Stimulated activated CD4-positive, alpha-beta T cell treated with anti-CD3 and anti-CD28 coated beads, Interleukin-12 subunit alpha, Interleukin-12 subunit beta, amount 100 ng/mL, for 4 hours (primary cell): ENCODE results near the gene NBEA.
"Not testable (repeated sequence)": the region's sequence is repeated elsewhere in the genome, so short reads cannot be mapped to it uniquely, and the experiment has no call there.

ENCODE experiments used
- DNase-seq: peaks from one replicate; pipeline ENCODE4 v3.0.0-alpha.2; 2020

NBEA gene

GRCh38 chr13:35408285-35408684, 466.2 kb downstream of the NBEA start:
- DNase-seq, result not testable (repeated sequence)

DNA sequence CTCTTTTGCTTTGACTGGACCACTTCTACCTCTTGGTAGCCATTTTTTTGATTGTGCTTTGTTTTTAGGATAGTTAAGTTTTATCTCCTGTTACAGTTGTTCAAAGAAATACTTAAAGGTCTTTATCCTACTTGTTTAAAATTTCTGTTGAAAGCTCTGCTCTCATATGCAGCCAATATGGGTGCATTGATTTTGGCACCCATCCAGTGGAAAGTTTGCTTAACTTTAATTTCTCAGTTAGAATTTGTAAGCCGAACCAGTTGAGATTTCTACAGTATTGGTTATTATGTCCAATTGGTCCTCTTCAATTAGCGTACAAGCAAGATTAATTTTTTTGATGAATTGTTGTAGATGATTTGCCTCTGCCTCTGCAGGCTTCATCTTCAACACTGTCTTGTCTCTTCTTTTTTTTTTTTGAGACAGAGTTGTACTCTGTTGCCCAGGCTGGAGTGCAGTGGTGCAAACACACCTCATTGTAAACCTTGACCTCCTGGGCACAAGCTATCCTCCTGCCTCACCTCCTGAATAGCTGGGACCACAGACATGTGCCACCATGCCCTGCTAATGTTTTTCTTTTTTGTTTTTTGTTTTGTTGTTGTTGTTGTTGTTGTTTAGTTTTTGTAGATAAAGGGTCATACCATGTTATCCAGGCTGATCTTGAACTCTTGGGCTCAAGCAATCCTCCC, 469.1 kb downstream of the NBEA start:
- no peak for DNase-seq

GRCh38 chr13:35448465-35448864, 506.4 kb downstream of the NBEA start:
- no peak for DNase-seq

DNA sequence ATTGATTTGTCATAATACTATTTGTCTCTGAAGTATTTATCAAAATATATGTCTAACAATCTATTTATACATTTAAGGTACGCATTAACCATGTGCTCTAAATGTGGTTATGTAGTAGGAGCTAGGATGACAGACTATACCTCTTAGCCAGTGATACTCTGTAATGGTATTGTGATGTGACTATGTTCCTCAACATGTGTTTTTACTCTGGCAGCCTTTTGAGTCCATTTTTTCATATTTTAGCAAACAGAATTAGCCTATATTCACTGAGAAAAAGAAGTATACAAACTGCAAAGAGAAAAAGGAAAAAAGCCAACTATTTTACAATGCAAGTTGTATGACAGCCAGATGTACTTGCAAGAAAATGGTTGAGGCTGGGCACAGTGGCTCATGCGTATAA, 507.8 kb downstream of the NBEA start:
- DNase-seq, result no peak

DNA sequence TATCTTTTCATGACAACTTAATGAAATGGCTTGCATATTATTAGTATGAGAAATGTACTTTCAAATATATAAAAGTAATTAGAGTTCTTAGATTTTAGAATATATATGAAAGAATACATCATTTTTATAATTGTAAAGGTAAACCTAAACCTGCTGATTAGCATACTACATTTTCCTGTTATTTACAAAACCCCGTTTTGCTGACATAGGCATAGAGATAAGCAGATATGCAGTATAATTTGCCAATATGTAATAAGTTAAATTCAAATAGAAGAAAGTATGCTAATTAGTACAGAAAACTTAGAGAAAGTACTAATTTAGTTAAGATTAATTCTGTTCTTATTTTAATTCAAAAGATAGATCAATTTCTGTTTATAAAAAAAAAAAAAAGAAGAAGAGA, 513.0 kb downstream of the NBEA start:
- DNase-seq, result no peak

- no peak for DNase-seq
Observed at GRCh38 chr13:35457258-35457657, 515.2 kb downstream of the NBEA start.

- no peak for DNase-seq
Observed at GRCh38 chr13:35460061-35460460, 518.0 kb downstream of the NBEA start.

DNA sequence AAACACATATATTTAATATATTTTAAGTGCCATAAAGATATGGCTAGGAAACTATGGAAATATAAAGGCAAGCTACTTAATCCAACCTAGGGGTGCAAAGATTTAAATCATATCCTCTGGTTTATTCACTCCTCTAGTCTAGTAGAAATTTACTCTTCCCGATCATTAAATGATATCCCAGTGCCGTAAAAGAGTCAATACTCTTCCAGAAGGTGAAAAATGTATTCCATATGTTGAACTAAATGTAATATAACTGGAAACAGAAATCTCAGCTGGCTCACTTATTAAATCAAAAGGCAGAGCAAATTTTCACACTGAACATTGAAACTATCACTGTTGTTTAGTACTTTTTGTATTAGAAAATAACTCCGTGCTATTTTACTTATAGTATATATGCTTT, 523.3 kb downstream of the NBEA start:
- no peak for DNase-seq

GRCh38 chr13:35468195-35468594, 526.1 kb downstream of the NBEA start:
- DNase-seq, result no peak

DNA sequence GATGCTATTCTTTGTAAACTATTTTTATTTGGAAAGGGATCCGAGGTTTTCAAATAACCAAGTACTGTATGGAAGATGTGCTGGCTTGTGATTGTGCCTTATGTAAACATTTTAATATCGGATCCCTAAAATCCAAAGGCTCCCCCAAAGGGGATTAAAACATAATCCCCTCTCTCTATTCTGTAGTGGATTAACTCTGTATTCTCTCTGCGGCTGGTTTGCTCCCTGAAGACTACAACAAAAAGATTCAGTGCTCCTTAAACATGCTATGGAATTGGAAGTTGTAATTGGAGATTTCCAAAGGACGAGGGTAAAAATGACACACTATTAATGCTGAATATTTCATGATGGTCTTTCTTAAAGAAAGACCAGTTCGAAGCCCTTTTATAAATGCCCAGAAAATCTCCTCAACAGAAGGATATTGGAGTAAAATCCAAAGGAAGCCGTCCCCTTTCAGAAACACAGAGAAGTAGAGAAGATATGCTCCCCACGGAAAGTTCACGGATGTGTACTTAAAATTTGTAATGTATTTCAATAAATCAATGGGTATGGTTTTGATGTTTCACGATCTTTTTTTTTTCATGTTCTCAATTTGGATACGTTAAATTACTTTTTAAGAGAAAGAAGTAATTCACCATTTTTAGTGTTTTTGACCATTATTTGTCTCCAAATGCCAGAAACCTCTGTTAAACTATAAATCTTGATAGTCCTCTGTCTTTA, 527.9 kb downstream of the NBEA start:
- DNase-seq, result no peak

DNA sequence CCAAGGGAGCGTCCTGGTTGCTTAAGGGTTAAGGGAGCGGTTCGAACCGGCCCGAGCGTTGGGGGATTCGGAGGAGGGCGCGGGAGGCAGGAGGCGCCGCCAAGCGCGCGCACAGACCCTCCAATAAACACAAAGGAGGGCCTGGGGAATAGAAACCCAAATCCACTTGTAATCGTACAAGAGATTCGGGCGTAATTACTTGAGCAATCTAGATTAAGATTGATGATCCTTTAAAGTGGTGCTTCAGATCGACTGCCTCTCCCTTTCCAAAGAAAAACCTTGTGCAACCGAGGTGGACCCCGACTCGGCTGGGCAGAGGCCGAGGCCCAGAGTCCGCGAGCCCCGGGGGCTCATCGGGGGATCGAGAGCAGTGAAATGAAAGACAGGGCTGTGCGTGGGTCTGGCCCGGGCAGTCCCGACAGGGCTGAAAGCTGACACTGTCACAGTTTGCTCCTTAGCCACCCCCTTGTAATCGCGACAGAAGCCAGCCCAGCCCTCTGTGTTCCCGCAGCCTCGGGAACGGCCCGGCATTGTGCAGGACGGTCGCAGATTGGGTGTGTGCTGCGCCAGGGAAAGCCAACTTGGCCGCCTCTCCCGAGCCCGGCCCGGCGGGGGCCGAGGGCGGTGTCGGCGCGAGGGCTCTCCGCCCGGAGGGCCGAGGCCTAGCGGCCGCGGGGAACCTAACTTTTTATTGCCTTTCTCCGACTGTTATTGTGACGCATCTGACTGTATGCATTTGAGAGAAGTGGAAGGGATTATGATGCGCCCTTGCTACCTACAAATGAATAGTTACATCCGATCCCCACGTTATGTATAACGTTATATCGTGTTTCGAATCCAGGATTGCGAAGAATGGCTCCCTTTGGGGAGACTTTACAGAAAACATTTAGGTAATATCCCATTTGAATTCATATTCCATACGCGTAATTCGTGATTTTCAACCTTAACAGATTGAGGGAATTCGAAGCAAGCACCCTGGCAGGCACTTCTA, 528.9 kb downstream of the NBEA start:
- no peak for DNase-seq

GRCh38 chr13:35471706-35472322, 529.7 kb downstream of the NBEA start:
- DNase-seq, result no peak

- no peak for DNase-seq
Observed at GRCh38 chr13:35472323-35472881, 530.3 kb downstream of the NBEA start.

GRCh38 chr13:35473206-35473775, 531.2 kb downstream of the NBEA start:
- DNase-seq, result no peak

- no peak for DNase-seq
Observed at GRCh38 chr13:35473802-35474201, 531.7 kb downstream of the NBEA start.

GRCh38 chr13:35474496-35475211, 532.6 kb downstream of the NBEA start:
- DNase-seq, result no peak

- no peak for DNase-seq
Observed at GRCh38 chr13:35475212-35475959, 533.3 kb downstream of the NBEA start.

DNA sequence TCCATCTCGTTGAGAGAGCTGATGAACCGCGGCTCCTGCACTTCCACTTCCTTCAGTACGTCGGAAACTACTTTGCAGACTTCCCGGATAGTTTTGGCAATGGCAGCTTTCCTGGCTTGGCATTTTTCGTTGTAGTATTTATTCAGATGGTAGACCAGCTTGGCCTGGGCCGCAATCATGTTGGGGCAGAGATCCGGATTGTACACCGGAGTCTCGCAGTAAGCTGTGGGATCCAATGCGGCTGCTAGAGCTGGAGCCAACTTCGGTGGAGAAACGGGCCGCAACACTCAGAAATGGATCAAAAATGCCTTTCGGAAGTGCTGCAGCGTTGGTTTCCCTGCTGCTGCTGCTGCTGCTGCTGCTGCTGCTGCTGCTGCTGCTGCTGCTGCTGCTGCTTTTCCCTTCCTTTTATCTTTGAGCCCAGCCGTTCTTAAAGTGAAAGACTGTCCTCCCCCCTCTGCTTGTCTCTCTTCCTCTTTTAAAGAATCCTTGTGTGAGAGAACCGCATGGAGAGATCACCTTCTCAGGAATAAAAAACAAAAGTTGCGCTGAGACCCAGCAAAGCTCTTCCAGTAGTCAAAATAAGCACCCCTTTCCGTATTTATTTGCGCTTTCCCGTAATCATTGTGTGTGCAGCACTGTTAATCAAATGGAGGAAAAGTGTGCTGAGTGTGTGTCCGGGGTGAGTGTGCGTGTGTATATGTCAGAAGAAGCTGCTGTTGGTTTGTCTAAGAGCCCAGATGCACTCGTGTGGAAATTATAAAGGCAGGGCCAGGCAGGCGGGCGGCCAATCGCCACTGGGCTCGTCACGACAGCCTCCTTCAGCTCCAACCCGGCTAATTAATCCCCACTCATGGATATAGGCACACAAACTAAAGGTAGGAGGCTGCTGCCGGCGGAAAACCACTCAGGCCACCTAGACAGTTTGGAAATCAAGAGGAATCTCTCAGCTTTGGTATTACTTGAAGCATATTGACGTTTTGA, 534.2 kb downstream of the NBEA start, which contains the start of gene MAB21L1:
Gene MAB21L1, minus strand, starts transcription at position 730 of the 984 bp plus-strand sequence. Its CDS starts 551 bp downstream, at position 179.
- DNase-seq, result no peak

DNA sequence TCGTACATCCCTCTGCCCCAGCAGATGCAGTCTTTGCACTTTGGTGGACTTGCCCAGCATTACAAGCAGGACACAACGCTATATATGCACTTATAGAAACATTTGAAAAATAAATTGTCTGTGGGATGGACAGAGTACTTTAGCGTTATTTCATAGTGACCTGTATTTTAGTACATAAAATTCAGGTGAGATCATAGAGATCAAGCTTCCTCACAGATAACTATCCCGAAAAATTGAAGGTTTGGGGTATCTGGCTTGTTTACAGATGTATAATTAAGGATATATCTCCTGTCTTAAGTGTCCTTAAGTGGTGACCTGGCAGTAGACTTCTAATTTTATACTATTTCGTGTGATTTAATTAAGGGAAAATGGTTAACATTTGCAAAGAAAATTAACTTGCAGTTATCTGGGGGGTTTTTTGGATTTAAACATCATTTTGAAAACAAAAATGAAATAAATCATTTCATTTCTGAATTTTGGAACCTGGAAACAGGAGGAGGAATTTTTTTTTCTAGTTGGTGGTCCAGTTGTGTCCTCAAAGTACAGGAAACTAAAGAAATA, 535.4 kb downstream of the NBEA start:
- no peak for DNase-seq
